ENCODE results near the gene TCHHL1. TPM values are rescaled to one million over a fixed set of nuclear protein-coding genes. Genes with fewer than 3 reads are reported as not detected.

TCHHL1 gene
- total RNA-seq, 1 experiment from 2014 or later: not detected

DNA sequence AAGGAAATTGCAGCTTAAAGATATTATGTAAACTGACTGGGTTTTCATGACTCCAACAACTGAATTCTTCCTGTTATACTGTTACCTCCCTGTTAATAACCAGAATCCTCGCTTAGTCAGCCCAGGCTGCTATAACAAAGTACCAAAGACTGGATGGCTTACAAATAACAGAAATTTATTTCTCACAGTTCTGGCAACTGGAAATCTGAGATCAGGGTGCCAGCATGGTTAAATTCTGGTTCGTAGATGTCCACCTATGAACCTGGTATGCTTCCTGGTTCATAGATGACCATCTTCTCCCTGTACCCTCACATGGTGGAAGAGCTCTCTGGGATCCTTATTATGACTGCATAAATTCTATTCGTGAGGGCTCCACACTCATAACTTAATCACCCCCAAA is 8.1 kb upstream of the TCHHL1 start:
- BruUV-seq (replicated peaks): no TSS peak
- Histone ChIP-seq H3K4me1 (ENCODE audit: control insufficient read depth in 1 of 2, insufficient read depth in 2 of 2, low read length in 2 of 2) (no peaks in the 10 kb centered on the region), H3K79me2 (ENCODE audit: insufficient read depth, low read length) (no peaks in the 10 kb centered on the region), H2AFZ (ENCODE audit: low read depth, low read length, poor library complexity, severe bottlenecking) (no peak overlapping the region), H3K9me3 (ENCODE audit: control insufficient read depth in 1 of 2, insufficient read depth in 1 of 2, low read depth in 1 of 2, low read length in 2 of 2) (no peaks in the 10 kb centered on the region), H3K36me3 (ENCODE audit: control insufficient read depth in 1 of 2, insufficient read depth in 2 of 2, low read length in 2 of 2) (no peaks in the 10 kb centered on the region), H3K4me3 (replicated peaks in 1 of 2; ENCODE audit: low read depth in 1 of 2, low read length in 2 of 2) (no peak overlapping the region), H3K27ac (ENCODE audit: low read depth, low read length) (no peak overlapping the region), H3K27me3 (ENCODE audit: insufficient read depth, low read length) (no peaks in the 10 kb centered on the region), H4K20me1 (ENCODE audit: insufficient read depth) (no peaks in the 10 kb centered on the region), H3K9me2 (ENCODE audit: insufficient read depth) (no peaks in the 10 kb centered on the region), H3K9ac (ENCODE audit: low read length) (no peak overlapping the region), H3K4me2 (ENCODE audit: low read length) (no peak overlapping the region)
- RAD21 ChIA-PET (ENCODE audit: low non-redundant PET in 1 of 2, low total read pairs in 2 of 2, uncharacterized antibody in 2 of 2, unreplicated experiment in 2 of 2): no interaction called here
- POLR2A ChIA-PET: no interaction called here
- TF ChIP-seq REST (IDR thresholded peaks at IDR 0.05; ENCODE audit: low read depth) (no peak), CBX3 (IDR thresholded peaks at IDR 0.05; ENCODE audit: low read depth) (no peak), YY1 (IDR thresholded peaks at IDR 0.05; ENCODE audit: extremely low read depth, insufficient replicate concordance, low read depth, low read length) (no peak)
- intact Hi-C loops (cut with micrococcal nuclease): no loop called here
- CTCF ChIA-PET: no interaction called here
- no peak for DNase-seq (ENCODE audit: low read depth, low spot score)
- no peak for ATAC-seq

DNA sequence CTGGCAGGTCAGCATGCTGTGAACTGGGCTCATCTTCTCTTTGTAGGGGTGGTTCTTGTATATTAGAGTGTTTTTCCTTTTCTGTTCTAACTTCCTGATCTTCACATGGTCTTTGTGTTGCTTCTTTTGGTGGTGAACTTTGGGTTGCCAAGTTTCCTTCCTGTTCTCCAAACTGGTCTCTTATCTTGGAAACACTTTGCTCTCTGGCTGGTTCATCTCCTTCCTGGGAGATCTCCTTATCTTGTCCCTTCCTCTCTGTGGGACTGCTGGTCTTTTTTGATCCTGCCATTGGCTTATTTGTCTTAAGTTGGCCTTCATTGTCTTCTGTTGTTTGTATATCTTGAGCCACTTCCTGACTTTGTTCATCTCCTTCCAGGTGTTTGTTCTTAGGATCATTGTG is 2.1 kb downstream of the TCHHL1 start:
- H3K9me2 ChIP-seq (ENCODE audit: insufficient read depth): no peaks in the 10 kb centered on the region
- ChIA-PET CTCF (no interaction called here), RAD21 (ENCODE audit: low non-redundant PET in 1 of 2, low total read pairs in 2 of 2, uncharacterized antibody in 2 of 2, unreplicated experiment in 2 of 2) (no interaction called here), POLR2A (no interaction called here)
- H3K4me3 ChIP-seq (replicated peaks in 1 of 2; ENCODE audit: low read depth in 1 of 2, low read length in 2 of 2): no peak overlapping the region
- peaks cover 44% of the 10 kb centered on the region for H3K27me3 ChIP-seq (ENCODE audit: insufficient read depth, low read length)
- no peak overlapping the region for H3K9ac ChIP-seq (ENCODE audit: low read length)
- H2AFZ ChIP-seq (ENCODE audit: low read depth, low read length, poor library complexity, severe bottlenecking): no peak overlapping the region
- intact Hi-C loops (cut with micrococcal nuclease): no loop called here
- no peaks in the 10 kb centered on the region for H3K36me3 ChIP-seq (ENCODE audit: control insufficient read depth in 1 of 2, insufficient read depth in 2 of 2, low read length in 2 of 2)
- H3K4me1 ChIP-seq (ENCODE audit: control insufficient read depth in 1 of 2, insufficient read depth in 2 of 2, low read length in 2 of 2): peaks cover 3 to 4% of the 10 kb centered on the region in 2 experiments; a peak in 2 of 4 replicates
- no peak overlapping the region for H3K27ac ChIP-seq (ENCODE audit: low read depth, low read length)
- ATAC-seq (no peak), DNase-seq (ENCODE audit: low read depth, low spot score) (no peak)
- no peaks in the 10 kb centered on the region for H3K79me2 ChIP-seq (ENCODE audit: insufficient read depth, low read length)
- H3K9me3 ChIP-seq (ENCODE audit: control insufficient read depth in 1 of 2, insufficient read depth in 1 of 2, low read depth in 1 of 2, low read length in 2 of 2): no peaks in the 10 kb centered on the region
- no peaks in the 10 kb centered on the region for H4K20me1 ChIP-seq (ENCODE audit: insufficient read depth)
- H3K4me2 ChIP-seq (ENCODE audit: low read length): no peak overlapping the region
- BruUV-seq (replicated peaks): no TSS peak
- TF ChIP-seq CEBPB (IDR thresholded peaks at IDR 0.05; ENCODE audit: low read depth) (no peak), EZH2phosphoT487 (IDR thresholded peaks at IDR 0.05; ENCODE audit: borderline replicate concordance) (no peak), ZNF274 (IDR thresholded peaks at IDR 0.05; ENCODE audit: low read depth, low read length) (no peak), SP1 (IDR thresholded peaks at IDR 0.05; ENCODE audit: low read depth) (no peak), REST (IDR thresholded peaks at IDR 0.05; ENCODE audit: low read depth) (no peak), CBX3 (IDR thresholded peaks at IDR 0.05; ENCODE audit: low read depth) (no peak), YY1 (IDR thresholded peaks at IDR 0.05; ENCODE audit: extremely low read depth, insufficient replicate concordance, low read depth, low read length) (no peak), RAD21 (IDR thresholded peaks at IDR 0.05; ENCODE audit: low read depth) (no peak)
- TF ChIP-seq, protein P1, sequence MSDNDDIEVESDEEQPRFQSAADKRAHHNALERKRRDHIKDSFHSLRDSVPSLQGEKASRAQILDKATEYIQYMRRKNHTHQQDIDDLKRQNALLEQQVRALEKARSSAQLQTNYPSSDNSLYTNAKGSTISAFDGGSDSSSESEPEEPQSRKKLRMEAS (IDR thresholded peaks at IDR 0.05): no peak
- TF ChIP-seq, protein P2, sequence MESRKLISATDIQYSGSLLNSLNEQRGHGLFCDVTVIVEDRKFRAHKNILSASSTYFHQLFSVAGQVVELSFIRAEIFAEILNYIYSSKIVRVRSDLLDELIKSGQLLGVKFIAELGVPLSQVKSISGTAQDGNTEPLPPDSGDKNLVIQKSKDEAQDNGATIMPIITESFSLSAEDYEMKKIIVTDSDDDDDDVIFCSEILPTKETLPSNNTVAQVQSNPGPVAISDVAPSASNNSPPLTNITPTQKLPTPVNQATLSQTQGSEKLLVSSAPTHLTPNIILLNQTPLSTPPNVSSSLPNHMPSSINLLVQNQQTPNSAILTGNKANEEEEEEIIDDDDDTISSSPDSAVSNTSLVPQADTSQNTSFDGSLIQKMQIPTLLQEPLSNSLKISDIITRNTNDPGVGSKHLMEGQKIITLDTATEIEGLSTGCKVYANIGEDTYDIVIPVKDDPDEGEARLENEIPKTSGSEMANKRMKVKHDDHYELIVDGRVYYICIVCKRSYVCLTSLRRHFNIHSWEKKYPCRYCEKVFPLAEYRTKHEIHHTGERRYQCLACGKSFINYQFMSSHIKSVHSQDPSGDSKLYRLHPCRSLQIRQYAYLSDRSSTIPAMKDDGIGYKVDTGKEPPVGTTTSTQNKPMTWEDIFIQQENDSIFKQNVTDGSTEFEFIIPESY (IDR thresholded peaks at IDR 0.05; ENCODE audit: extremely low read depth, insufficient replicate concordance, low read length): no peak

Data from HCT116 (cell line).